GM19397 (cell line): Measurements from ENCODE around the gene NLGN4X.

Experiments
- ATAC-seq: cut with Tn5 transposase; IDR thresholded peaks from one replicate; pipeline ENCODE4 v1.9.1; 2021; ENCODE audit warnings: mild to moderate bottlenecking, moderate library complexity; ENCODE audit not compliant: unreplicated experiment

Gene NLGN4X

GRCh38 chrX:6159468-6159867, 69.2 kb downstream of the NLGN4X start:
- no peak for ATAC-seq

DNA sequence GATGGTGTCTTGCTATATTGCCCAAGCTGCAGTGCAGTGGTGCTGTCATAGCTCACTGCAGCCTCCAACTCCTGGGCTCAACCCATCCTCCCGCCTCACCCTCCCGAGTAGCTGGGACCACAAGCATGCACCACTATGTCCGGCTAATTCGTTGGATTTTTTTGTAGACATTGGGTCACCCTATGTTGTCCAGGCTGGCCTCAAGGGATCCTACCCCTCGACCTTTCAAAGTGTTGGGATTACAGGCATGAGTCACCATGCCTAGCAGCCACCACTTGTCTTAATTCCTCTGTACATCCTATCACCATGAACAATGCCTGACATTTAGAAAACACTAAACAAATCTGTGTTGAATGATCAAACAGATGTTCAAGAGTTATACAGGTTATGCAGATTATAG, 76.7 kb downstream of the NLGN4X start:
- ATAC-seq, result no peak

DNA sequence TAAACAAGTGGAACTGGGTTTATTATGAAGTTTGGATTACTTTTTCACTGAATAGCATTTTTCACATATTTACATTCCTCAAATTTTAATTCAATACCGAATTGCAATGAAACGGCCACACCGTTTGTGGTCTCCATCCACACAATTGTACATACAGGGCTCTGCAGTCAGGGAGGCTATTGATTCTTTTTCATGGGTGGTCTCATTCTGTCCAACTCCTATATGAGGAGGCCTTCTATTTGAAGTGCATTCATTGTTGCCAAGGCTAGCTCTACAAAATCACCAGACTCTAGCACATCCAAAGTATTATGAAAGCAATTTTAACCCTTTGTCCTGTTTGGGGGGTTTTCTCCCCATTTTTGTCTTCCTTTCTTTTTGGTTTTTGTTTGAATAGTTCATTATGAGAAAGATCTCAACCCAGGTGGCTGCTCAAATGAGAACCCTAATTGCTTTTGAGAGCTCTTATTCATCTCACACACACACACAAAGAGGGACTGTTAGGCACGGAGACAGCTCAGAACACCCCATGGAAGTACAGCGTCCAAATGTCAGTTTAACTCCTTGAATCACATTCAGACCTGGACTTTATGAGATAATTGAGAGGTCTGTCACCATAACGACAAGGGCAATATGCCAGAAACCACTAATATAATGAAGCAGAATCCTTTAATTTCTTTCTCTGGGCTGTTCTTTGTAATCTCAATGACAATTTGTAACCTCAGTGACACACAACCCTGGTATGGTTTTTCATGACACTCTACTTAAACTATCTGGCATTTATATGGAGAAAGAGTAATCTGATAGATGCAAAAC, 79.4 kb downstream of the NLGN4X start:
- ATAC-seq, result no peak

GRCh38 chrX:6134255-6134654, 94.4 kb downstream of the NLGN4X start:
- ATAC-seq, result no peak

GRCh38 chrX:6132970-6133369, 95.7 kb downstream of the NLGN4X start:
- no peak for ATAC-seq

DNA sequence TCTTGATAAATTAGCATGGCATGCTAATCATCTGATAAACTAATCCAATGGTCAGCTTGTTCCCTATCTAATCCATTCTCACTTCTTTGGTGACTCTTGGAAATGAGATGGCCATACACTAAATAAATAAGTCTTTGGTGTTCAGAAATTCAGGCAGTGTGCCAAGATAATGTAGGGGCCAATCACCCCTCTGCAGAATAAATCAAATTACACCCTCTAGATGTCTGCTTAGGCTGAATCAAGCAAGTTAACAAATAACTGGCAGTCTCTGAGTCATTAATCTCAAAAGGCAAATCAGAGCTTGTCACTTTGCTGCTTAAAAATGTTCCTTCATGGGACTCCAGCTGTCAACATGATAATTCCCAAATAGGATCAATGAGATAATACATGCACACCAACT, 97.4 kb downstream of the NLGN4X start:
- no peak for ATAC-seq

DNA sequence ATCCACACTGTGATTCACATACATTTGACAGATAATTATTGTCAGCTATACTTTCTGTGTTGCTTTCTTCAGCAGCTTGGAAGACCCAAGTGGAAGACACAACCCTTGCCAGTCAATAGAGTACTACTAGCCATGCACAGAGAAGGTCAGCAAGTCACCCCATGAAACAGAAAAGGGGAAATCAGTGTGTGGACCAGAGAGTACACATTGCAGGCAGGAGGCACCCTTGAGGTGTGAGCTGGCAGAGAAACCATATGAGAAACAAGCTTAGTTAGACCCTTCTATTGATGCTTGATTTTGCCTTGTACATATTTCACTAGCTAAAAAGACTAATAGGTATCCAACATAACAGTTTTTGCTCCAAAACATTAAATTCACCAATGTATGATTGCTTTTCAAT, 99.5 kb downstream of the NLGN4X start:
- ATAC-seq, result no peak

GRCh38 chrX:6120329-6120728, 108.3 kb downstream of the NLGN4X start:
- no peak for ATAC-seq

DNA sequence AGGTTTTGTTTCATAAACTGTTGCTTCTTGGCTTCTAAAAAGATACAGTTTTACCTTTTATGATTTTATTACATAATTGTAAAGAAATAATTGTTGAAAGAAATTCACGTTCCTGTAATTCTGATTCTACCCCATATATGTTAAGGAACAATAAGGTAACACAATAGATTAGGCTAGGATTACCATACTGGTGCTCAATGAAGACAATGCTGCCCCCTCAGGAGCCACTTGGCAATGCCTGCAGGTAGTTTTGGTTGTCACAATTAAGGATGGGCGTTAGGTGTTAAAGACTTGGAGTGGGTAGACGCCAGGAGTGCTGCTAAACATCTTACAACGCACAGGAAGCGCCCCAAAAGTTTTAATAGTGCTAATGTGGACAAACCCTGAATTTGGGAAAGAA, 133.2 kb downstream of the NLGN4X start:
- ATAC-seq, result no peak

DNA sequence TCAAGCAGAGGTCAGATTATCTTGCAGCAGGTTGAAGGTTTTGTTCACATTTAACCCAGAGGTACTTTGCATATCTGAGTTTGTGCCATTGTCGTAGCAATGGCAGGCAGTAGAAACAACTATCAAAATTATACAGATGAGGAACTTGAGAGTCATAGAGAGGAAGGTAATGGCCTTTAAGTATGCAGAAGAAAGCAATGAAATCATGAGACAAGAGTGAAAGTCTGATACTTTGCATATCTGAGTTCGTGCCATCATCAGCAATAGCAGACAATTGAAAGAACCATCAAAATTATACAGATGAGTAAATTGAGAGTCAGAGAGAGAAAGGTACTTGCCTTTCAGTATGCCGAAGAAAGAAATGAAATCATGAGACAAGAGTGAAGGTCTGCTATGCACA, 154.1 kb downstream of the NLGN4X start:
- ATAC-seq, result no peak

GRCh38 chrX:6071731-6072130, 156.9 kb downstream of the NLGN4X start:
- ATAC-seq, result no peak

DNA sequence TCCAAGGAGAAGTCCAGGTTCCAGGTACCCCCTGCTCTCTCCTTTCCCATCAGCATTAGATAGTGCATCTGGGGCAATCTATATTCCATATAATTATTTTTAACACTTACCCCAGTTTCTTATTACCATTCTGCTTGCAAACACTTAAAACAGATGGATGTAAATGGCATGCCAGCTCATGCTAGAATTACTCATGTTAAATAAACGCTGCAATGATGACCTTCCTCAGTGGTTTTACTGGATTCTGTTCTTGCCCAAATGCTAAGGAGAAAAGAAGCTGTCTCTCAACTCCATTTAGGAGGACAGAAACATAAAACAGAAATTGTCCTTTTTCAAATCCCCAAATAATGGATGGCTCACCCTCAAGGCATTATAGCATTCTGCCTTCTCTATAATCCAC, 161.1 kb downstream of the NLGN4X start:
- ATAC-seq, result no peak

GRCh38 chrX:6053141-6053540, 175.5 kb downstream of the NLGN4X start:
- no peak for ATAC-seq

- no peak for ATAC-seq
Observed at GRCh38 chrX:6052111-6052745, 176.4 kb downstream of the NLGN4X start.

GRCh38 chrX:6049132-6049531, 179.5 kb downstream of the NLGN4X start:
- ATAC-seq, result no peak

- ATAC-seq, result no peak
Observed at GRCh38 chrX:6041630-6042029, 187.0 kb downstream of the NLGN4X start.

DNA sequence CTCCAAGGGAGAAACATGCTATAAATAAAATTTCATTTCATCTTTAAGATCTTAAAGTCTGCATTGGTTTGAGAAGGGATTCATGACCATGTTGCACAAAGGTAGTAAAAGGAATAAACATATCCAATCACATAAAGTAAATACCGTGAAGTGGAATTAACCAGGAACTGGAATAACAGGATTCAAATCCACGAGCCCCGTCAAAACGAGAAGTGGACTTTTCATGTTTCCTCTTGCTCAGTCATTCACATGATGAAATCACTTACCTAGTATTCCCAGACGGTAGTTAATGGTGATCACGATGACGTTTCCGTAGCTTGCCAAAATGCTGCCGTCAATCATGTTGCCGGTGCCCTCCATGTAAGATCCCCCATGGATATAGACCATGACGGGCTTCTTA, 199.7 kb downstream of the NLGN4X start:
- no peak for ATAC-seq

DNA sequence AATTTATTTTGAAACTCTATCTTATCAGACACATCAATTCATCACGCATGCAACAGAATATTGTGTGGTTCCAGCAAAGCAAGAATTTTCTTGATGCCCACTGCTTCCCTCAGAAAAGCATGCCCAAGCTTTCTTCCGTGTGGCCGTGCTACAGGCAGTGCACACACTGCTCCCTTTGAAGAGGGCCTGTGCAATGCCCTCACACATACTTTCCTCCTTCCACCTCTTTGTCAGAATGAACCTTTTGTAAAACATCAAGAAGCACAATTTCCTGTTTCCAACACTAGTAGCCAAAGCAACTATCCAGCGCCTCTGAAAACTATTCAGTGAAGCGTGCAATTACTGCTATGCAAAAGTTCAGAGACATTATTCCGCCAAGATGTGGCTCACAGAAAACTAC, 201.7 kb downstream of the NLGN4X start:
- ATAC-seq, result no peak

- no peak for ATAC-seq
Observed at GRCh38 chrX:6026429-6026828, 202.2 kb downstream of the NLGN4X start.

DNA sequence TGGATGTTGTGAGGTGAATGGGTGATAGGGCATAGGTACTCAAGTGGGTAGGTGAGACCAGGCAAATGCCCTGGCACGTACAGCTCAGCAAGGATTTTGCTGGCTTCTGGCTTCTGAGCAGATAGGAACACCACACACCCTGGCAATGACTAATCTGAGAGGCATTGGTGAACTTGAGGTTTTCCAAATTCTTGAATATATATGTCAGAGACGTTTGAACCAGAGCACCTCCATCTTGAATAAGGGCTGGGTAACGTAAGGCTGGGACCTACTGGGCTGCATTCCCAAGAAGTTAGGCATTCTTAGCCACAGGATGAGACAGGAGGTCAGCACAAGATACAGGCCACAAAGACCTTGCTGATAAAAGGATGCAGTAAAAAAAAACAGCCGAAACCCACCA, 204.5 kb downstream of the NLGN4X start:
- no peak for ATAC-seq

DNA sequence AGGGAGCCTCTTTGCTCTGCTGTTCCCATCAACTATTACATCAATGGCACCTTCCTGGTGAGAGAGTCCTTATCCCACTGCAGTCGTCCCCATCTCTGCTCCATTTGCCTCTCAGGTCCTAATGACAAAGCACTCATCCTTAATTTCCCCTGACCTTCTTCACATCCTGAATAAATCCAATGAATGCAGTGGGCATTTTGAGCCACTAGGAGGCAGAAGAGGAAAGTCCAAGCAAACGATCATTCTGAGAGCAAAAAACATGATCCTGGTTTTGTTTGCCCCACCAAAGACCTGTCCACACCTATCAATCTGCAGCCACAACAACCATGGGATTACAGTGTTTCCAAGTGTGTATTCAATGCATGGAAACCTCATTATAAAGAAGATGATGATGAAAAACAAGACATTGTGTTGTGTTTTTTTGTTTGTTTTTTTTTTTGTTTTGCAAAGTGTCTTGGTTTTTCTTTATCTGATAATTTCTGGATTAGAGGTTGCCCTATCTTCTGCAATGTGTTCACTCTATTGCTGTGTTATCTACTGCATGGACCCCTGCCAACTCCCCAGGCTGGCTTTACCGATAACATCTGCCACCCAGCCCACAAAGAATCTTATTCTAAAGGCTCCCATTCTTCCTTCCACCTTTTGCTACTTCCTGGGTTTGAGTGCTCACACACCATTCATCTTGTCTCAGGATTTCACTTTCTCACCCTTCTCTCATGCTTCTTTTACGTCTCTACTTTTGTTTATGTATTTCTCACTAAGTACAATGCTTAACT, 207.2 kb downstream of the NLGN4X start:
- ATAC-seq, result no peak

- ATAC-seq, result no peak
Observed at GRCh38 chrX:6019076-6019475, 209.6 kb downstream of the NLGN4X start.
